NCI-H446 (cell line): ENCODE measurements around the gene PRR13.

Experiments used
- DNase-seq, 2 experiments: peaks; one replicate each; lab custom pipeline; 2025; lab: John Stamatoyannopoulos, UW

PRR13 gene

DNA sequence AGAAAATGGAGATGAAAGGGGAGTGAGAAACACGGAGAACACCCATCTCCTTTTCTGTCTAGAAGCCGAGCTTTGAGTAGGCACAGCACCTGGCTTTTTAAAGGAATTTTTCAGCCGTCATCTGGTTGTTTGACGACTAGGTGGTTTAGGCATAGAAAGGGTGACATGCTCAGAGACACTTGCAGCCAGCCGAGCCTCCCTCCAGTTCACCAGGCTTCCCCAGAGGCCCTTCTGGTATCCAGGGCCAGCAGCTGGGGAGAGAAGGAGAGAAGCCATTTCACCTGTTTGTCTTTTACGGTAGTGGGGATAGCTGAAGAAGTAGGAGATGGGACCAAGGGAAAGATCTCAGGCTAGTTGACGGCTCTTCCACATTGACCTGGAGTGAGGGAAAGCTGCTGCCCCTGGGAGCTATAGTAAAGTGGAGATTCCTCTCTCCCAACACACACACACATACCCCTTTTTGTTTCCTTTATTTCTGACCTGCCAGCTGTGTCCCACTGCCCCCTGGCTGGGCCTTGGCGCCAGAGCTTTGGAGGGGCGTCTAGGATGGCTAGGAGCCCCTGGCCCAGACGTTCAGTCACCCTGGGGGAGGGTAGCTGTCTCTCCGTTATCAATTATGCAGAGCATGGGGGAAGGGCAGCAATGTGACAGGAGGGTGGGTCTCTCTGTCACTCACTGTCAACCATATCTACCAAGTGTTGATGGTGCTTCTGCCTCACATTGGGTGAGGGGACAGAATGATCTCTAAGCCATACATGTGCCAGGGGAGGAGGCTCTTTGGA lies 52.3 kb downstream of the PRR13 start:
- DNase-seq, result no peak
